ENCODE measurements around the gene AFF3.
A peak's percentile ranks its signal among the peaks of the same experiment; 100 is the strongest.

Gene AFF3

GRCh38 chr2:99726691-99727090 lies 415.7 kb downstream of the AFF3 start:
- TF ChIP-seq, protein P1, sequence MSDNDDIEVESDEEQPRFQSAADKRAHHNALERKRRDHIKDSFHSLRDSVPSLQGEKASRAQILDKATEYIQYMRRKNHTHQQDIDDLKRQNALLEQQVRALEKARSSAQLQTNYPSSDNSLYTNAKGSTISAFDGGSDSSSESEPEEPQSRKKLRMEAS (IDR thresholded peaks at IDR 0.05), result no peak
- no peak for TF ChIP-seq REST (IDR thresholded peaks at IDR 0.05; ENCODE audit: low read depth)
- no peak for TF ChIP-seq USF1 (IDR thresholded peaks at IDR 0.05)
- TF ChIP-seq EGR1 (IDR thresholded peaks at IDR 0.05), result no peak
- TF ChIP-seq CEBPB (IDR thresholded peaks at IDR 0.05), result no peak
- no peak for TF ChIP-seq EP300 (IDR thresholded peaks at IDR 0.05; ENCODE audit: borderline replicate concordance)
- TF ChIP-seq TEAD4 (IDR thresholded peaks at IDR 0.05), result no peak
- no peak for TF ChIP-seq TCF12 (IDR thresholded peaks at IDR 0.05; ENCODE audit: low read depth)
- TF ChIP-seq CREB1 (IDR thresholded peaks at IDR 0.05; ENCODE audit: low read depth), result no peak
- no peak for TF ChIP-seq YY1 (IDR thresholded peaks at IDR 0.05; ENCODE audit: low read depth)
- TF ChIP-seq NFIC (IDR thresholded peaks at IDR 0.05), result no peak
- no peak for TF ChIP-seq FOXM1 (IDR thresholded peaks at IDR 0.05; ENCODE audit: borderline replicate concordance, low read depth)
- TF ChIP-seq RAD21 (IDR thresholded peaks at IDR 0.05; ENCODE audit: low read depth), result no peak
- no peak for TF ChIP-seq TAF1 (IDR thresholded peaks at IDR 0.05; ENCODE audit: low read depth)

- TF ChIP-seq RAD21 (IDR thresholded peaks at IDR 0.05; ENCODE audit: low read depth), result peak; percentile 47
- TF ChIP-seq TCF12 (IDR thresholded peaks at IDR 0.05; ENCODE audit: low read depth), result no peak
These were observed 416.6 kb downstream of the AFF3 start for GRCh38 chr2:99725820-99726219.

- TF ChIP-seq FOXM1 (IDR thresholded peaks at IDR 0.05; ENCODE audit: borderline replicate concordance, low read depth) (no peak), TCF12 (IDR thresholded peaks at IDR 0.05; ENCODE audit: low read depth) (no peak), REST (IDR thresholded peaks at IDR 0.05; ENCODE audit: low read depth) (no peak), EGR1 (IDR thresholded peaks at IDR 0.05) (no peak), CEBPB (IDR thresholded peaks at IDR 0.05) (no peak), CREB1 (IDR thresholded peaks at IDR 0.05; ENCODE audit: low read depth) (no peak), NFIC (IDR thresholded peaks at IDR 0.05) (no peak), EP300 (IDR thresholded peaks at IDR 0.05; ENCODE audit: borderline replicate concordance) (no peak), USF1 (IDR thresholded peaks at IDR 0.05) (no peak), ZBTB7A (IDR thresholded peaks at IDR 0.05; ENCODE audit: low read depth) (no peak), TEAD4 (IDR thresholded peaks at IDR 0.05) (no peak)
- TF ChIP-seq, protein P1 (IDR thresholded peaks at IDR 0.05), result no peak
These were observed 419.9 kb downstream of the AFF3 start for GRCh38 chr2:99722476-99722875.

DNA sequence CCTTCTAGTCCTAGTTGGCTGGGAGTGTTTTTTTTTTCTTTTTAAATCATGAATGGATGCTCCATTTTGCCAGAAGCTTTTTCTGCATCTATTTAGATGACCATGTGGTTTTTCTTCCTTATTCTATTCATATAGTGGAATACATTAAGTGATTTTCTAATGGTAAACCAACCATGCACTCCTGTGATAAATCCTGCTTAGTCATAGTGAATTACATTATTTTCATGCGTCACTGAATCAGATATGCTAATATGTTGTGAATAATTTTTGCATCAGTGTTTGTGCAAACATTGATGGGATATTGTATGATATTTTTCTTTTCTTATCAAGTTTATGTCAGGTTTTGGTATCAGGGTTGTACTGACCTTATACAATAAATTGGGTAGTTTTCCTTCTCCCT lies 423.3 kb downstream of the AFF3 start:
- TF ChIP-seq TEAD4 (IDR thresholded peaks at IDR 0.05) (no peak), TAF1 (IDR thresholded peaks at IDR 0.05; ENCODE audit: low read depth) (no peak), FOXM1 (IDR thresholded peaks at IDR 0.05; ENCODE audit: borderline replicate concordance, low read depth) (no peak), ZBTB7A (IDR thresholded peaks at IDR 0.05; ENCODE audit: low read depth) (no peak), REST (IDR thresholded peaks at IDR 0.05; ENCODE audit: low read depth) (no peak), YY1 (IDR thresholded peaks at IDR 0.05; ENCODE audit: low read depth) (no peak), EP300 (IDR thresholded peaks at IDR 0.05; ENCODE audit: borderline replicate concordance) (no peak), CREB1 (IDR thresholded peaks at IDR 0.05; ENCODE audit: low read depth) (no peak), NFIC (IDR thresholded peaks at IDR 0.05) (no peak), EGR1 (IDR thresholded peaks at IDR 0.05) (no peak), USF1 (IDR thresholded peaks at IDR 0.05) (no peak), RAD21 (IDR thresholded peaks at IDR 0.05; ENCODE audit: low read depth) (no peak), TCF12 (IDR thresholded peaks at IDR 0.05; ENCODE audit: low read depth) (no peak), CEBPB (IDR thresholded peaks at IDR 0.05) (no peak)
- TF ChIP-seq, protein P1 (IDR thresholded peaks at IDR 0.05), result no peak

All from Ishikawa (cell line).